Natural killer cell (primary cell): ENCODE data around the gene PUM2. TPM values are rescaled to one million over a fixed set of nuclear protein-coding genes. Genes with fewer than 3 reads are reported as not detected.

Experiments
- ATAC-seq, 3 donors: fragments of 150-1000 bp in 2 of 3; fragments of 200-7000 bp in 1 of 3; cut with Tn5 transposase; 1 replicate in 1 of 3; 2 replicates in 2 of 3; pipeline ENCODE4 v1.10.0; 2021; ENCODE audit warnings: mild to moderate bottlenecking in 2 of 3, moderate library complexity in 2 of 3
- DNase-seq, 2 donors: peaks; one replicate each; pipeline versions ENCODE4 v3.0.0 to v3.0.0-alpha.2; 2013 to 2021; ENCODE audit warnings: mixed read lengths in 1 of 2
- H3K27ac ChIP-seq: one replicate; pipeline ENCODE4 v1.5.1; 2013; ENCODE audit warnings: mild to moderate bottlenecking, low read length
- H3K27me3 ChIP-seq: one replicate; pipeline ENCODE4 v1.6.1; 2013; ENCODE audit warnings: low read length; ENCODE audit not compliant: control insufficient read depth, insufficient read depth
- H3K36me3 ChIP-seq: one replicate; pipeline ENCODE4 v1.6.1; 2013; ENCODE audit warnings: low read length; ENCODE audit not compliant: control insufficient read depth, insufficient read depth
- H3K4me1 ChIP-seq: one replicate; pipeline ENCODE4 v1.6.1; 2013; ENCODE audit warnings: low read length; ENCODE audit not compliant: control insufficient read depth, insufficient read depth
- H3K4me3 ChIP-seq: one replicate; pipeline ENCODE4 v1.5.1; 2013; ENCODE audit warnings: low read length
- H3K9me3 ChIP-seq: one replicate; pipeline ENCODE4 v1.6.1; 2013; ENCODE audit warnings: low read length; ENCODE audit not compliant: control insufficient read depth, insufficient read depth
- H3K27ac Mint-ChIP-seq, 2 donors: one replicate each; pipeline ENCODE4 v1.8.0; 2022; ENCODE audit warnings: mild to moderate bottlenecking in 2 of 2, mixed read lengths in 2 of 2, moderate library complexity in 1 of 2
- H3K27me3 Mint-ChIP-seq, 2 donors: one replicate each; pipeline ENCODE4 v1.8.0; 2022; ENCODE audit warnings: low read depth in 2 of 2, mixed read lengths in 2 of 2
- H3K36me3 Mint-ChIP-seq: one replicate; pipeline ENCODE4 v1.8.0; 2022; ENCODE audit warnings: mixed read lengths
- H3K4me1 Mint-ChIP-seq, 2 donors: one replicate each; pipeline ENCODE4 v1.8.0; 2022; ENCODE audit warnings: mixed read lengths in 2 of 2
- H3K4me3 Mint-ChIP-seq: one replicate; pipeline ENCODE4 v1.8.0; 2022; ENCODE audit warnings: mild to moderate bottlenecking, moderate library complexity, mixed read lengths
- H3K9me3 Mint-ChIP-seq, 2 donors: one replicate each; pipeline ENCODE4 v1.8.0; 2022; ENCODE audit warnings: mixed read lengths in 2 of 2
- WGBS: methylation state at CpG from one replicate; pipeline ENCODE4 v1.1.7; 2013; ENCODE audit warnings: missing lambda C conversion rate; ENCODE audit not compliant: insufficient coverage; 5-methylcytosine and 5-hydroxymethylcytosine counted together
- intact Hi-C: fragments of 100-400 bp; cut with micrococcal nuclease; formaldehyde crosslinking; loops from one replicate; pipeline ENCODE4 v1.14.2; 2022
- total RNA-seq, 4 donors: library from RNA; stranded (reverse); fragments of 120-200 nt in 1 of 4; gene quantifications; one replicate each; pipeline versions ENCODE4 v1.2.3 to v1.2.4, GENCODE V29; 2013 to 2022
- TF ChIP-seq, protein P1 (sequence below): fragments of 200-600 bp; IDR thresholded peaks from one replicate; pipeline ENCODE4 v1.8.0; 2022; ENCODE audit warnings: antibody characterized with exemption

PUM2 gene
- total RNA-seq, 3 donors from 2014 or later (not counting 1 experiment from before 2014, with no cell fraction given), result 115 to 157 (median 130) TPM

DNA sequence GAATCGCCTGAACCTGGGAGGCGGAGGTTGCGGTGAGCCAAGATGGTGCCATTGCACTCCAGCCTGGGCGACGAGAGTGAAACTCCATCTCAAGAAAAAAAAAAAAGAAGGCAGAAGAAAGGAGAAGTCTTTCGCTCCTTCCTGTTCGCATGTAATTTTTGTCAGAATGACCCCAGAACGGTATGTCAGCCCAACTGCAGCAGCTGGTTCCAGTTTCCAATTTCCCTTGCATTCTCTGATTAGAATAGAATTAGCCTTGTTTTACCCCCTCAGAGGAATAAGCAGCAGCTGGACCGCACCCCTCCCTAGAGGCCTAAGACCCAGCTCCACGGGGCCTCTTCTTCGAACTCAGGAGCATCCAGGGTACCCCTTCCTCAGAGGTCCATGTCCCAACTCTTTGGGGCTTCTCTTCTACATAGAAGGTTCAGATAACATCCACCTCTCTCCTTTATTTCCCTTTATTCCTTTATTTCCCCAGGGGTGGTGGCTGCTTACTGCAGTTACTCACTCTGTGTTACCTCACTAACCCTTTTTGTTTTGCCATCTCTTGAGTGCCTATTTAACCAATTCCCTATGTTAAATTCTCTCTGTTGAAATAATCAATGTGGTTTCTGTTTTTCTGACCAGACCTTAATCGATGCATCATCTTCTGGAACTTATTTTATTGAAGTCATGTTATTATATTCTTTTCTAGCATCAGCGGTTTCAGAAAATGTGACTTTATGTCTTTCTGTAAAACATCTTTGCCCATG, 7.2 kb upstream of the PUM2 start:
- no peaks in the 10 kb centered on the region for H3K9me3 ChIP-seq
- no peak overlapping the region for H3K4me3 ChIP-seq
- TF ChIP-seq, protein P1, sequence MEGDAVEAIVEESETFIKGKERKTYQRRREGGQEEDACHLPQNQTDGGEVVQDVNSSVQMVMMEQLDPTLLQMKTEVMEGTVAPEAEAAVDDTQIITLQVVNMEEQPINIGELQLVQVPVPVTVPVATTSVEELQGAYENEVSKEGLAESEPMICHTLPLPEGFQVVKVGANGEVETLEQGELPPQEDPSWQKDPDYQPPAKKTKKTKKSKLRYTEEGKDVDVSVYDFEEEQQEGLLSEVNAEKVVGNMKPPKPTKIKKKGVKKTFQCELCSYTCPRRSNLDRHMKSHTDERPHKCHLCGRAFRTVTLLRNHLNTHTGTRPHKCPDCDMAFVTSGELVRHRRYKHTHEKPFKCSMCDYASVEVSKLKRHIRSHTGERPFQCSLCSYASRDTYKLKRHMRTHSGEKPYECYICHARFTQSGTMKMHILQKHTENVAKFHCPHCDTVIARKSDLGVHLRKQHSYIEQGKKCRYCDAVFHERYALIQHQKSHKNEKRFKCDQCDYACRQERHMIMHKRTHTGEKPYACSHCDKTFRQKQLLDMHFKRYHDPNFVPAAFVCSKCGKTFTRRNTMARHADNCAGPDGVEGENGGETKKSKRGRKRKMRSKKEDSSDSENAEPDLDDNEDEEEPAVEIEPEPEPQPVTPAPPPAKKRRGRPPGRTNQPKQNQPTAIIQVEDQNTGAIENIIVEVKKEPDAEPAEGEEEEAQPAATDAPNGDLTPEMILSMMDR, result no peak
- 90% methylated on average over 11 of the region's 13 CpGs for WGBS
- H3K4me1 ChIP-seq, result peaks cover under 1% of the 10 kb centered on the region
- no peaks in the 10 kb centered on the region for H3K27me3 ChIP-seq
- H3K36me3 Mint-ChIP-seq, result no peaks in the 10 kb centered on the region
- H3K4me1 Mint-ChIP-seq, result no peaks in the 10 kb centered on the region
- H3K4me3 Mint-ChIP-seq, result no peak overlapping the region
- no peaks in the 10 kb centered on the region for H3K9me3 Mint-ChIP-seq
- intact Hi-C loops, result no loop called here
- H3K36me3 ChIP-seq, result no peaks in the 10 kb centered on the region
- H3K27ac ChIP-seq, result no peak overlapping the region
- H3K27ac Mint-ChIP-seq, result no peak overlapping the region
- ATAC-seq (no peak), DNase-seq (no peak)
- H3K27me3 Mint-ChIP-seq, result no peaks in the 10 kb centered on the region

DNA sequence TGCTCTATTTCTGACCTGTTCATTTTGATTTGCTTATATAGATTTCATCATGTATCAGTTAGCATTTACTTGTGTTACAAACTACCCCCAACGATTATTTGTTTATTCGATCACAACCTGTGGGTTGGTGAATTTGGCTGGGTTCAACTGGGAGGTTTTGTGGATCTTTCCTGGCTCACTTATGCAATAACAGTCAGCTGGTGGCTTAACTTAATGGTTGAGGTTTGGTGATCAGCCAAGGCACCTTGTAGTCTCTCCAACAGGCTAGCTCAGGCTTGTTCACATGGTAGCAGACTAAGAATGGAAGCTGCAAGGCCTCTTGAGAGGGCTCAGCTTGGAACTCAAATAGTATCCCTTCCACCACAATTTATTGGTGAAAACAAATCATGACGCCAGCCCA, 5.4 kb upstream of the PUM2 start:
- no peaks in the 10 kb centered on the region for H3K9me3 Mint-ChIP-seq
- H3K4me1 Mint-ChIP-seq, result no peaks in the 10 kb centered on the region
- DNase-seq, result no peak
- no peaks in the 10 kb centered on the region for H3K27me3 Mint-ChIP-seq
- Histone ChIP-seq H3K4me3 (no peak overlapping the region), H3K9me3 (no peaks in the 10 kb centered on the region), H3K36me3 (no peaks in the 10 kb centered on the region), H3K27me3 (no peaks in the 10 kb centered on the region), H3K27ac (no peak overlapping the region), H3K4me1 (peaks cover 17% of the 10 kb centered on the region)
- no peaks in the 10 kb centered on the region for H3K36me3 Mint-ChIP-seq
- ATAC-seq, result no peak
- 87% methylated on average over 2 of the region's 3 CpGs for WGBS
- H3K4me3 Mint-ChIP-seq, result no peak overlapping the region
- no peak overlapping the region for H3K27ac Mint-ChIP-seq
- intact Hi-C loops, result no loop called here
- TF ChIP-seq, protein P1, result no peak

DNA sequence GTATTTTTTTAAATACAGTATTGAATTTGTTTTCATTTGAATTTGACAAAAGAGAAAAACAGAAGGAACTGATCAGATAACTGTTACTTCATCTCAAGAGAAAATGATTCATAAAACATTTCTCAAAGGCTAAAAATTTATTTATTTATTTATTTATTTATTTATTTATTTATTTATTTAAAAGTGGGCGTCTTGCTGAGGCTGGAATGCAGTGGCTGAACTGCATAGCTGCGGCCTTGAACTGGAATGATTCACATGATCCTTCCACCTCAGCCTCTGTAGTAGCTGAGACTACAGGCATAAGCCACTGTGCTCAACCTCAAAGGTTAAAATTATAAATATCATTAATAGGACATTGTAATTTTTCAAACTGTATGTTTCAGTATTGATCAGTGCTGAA, 4.5 kb upstream of the PUM2 start:
- no peak for DNase-seq
- no peaks in the 10 kb centered on the region for H3K36me3 ChIP-seq
- H3K27me3 ChIP-seq, result no peaks in the 10 kb centered on the region
- Mint-ChIP-seq H3K9me3 (no peaks in the 10 kb centered on the region), H3K36me3 (no peaks in the 10 kb centered on the region), H3K27ac (no peak overlapping the region), H3K4me1 (peaks cover under 1 to 2% of the 10 kb centered on the region in 2 donors), H3K4me3 (no peak overlapping the region), H3K27me3 (no peaks in the 10 kb centered on the region)
- peaks cover 17% of the 10 kb centered on the region for H3K4me1 ChIP-seq
- TF ChIP-seq, protein P1, result no peak
- no peak overlapping the region for H3K27ac ChIP-seq
- no peak for ATAC-seq
- WGBS, result 100% methylated on average over 1 of the region's 2 CpGs
- no peaks in the 10 kb centered on the region for H3K9me3 ChIP-seq
- intact Hi-C loops, result no loop called here
- H3K4me3 ChIP-seq, result no peak overlapping the region
